ENCODE measurements around the gene DKK3. TPM values are rescaled to one million over a fixed set of nuclear protein-coding genes. Genes with fewer than 3 reads are reported as not detected.

The DKK3 gene
- total RNA-seq, 6 experiments from 2014 or later = 518 to 872 (median 646) TPM

GRCh38 chr11:12028303-12028702 lies 19.9 kb upstream of the DKK3 start:
- no peak for DNase-seq
- peaks cover 12% of the 10 kb centered on the region for H3K36me3 Mint-ChIP-seq (ENCODE audit: low read depth)

GRCh38 chr11:12026331-12027211 lies 18.1 kb upstream of the DKK3 start:
- H3K4me1 Mint-ChIP-seq (ENCODE audit: low read depth) = peaks cover 25% of the 10 kb centered on the region
- no peak for DNase-seq
- H3K36me3 Mint-ChIP-seq (ENCODE audit: low read depth) = peaks cover 18% of the 10 kb centered on the region
- no peaks in the 10 kb centered on the region; the same call in none of the 2 replicates for H3K27me3 Mint-ChIP-seq (ENCODE audit: insufficient read depth)
- TF ChIP-seq CTCF (IDR thresholded peaks at IDR 0.05) = no peak
- no peak overlapping the region for H3K27ac Mint-ChIP-seq
- H3K4me3 Mint-ChIP-seq = no peak overlapping the region
- peaks cover 12% of the 10 kb centered on the region for H3K9me3 Mint-ChIP-seq

More at GRCh38 chr11:12028303-12028702, 19.9 kb upstream of the DKK3 start:
- H3K27me3 Mint-ChIP-seq (ENCODE audit: insufficient read depth) = no peaks in the 10 kb centered on the region; the same call in none of the 2 replicates
- peaks cover 12% of the 10 kb centered on the region for H3K9me3 Mint-ChIP-seq
- TF ChIP-seq CTCF (IDR thresholded peaks at IDR 0.05) = no peak
- no peak overlapping the region for H3K4me3 Mint-ChIP-seq
- peaks cover 26% of the 10 kb centered on the region for H3K4me1 Mint-ChIP-seq (ENCODE audit: low read depth)
- no peak overlapping the region for H3K27ac Mint-ChIP-seq

GRCh38 chr11:12024254-12024926 lies 16.0 kb upstream of the DKK3 start:
- H3K36me3 Mint-ChIP-seq (ENCODE audit: low read depth) = peaks cover 18% of the 10 kb centered on the region
- no peak for DNase-seq
- H3K9me3 Mint-ChIP-seq = peaks cover 12% of the 10 kb centered on the region
- no peak overlapping the region for H3K27ac Mint-ChIP-seq
- peaks cover 15% of the 10 kb centered on the region for H3K4me1 Mint-ChIP-seq (ENCODE audit: low read depth)
- H3K4me3 Mint-ChIP-seq = no peak overlapping the region
- TF ChIP-seq CTCF (IDR thresholded peaks at IDR 0.05) = no peak
- H3K27me3 Mint-ChIP-seq (ENCODE audit: insufficient read depth) = no peaks in the 10 kb centered on the region; the same call in none of the 2 replicates

- no peak overlapping the region for H3K4me3 Mint-ChIP-seq
- H3K9me3 Mint-ChIP-seq = peaks cover 12% of the 10 kb centered on the region
- H3K27ac Mint-ChIP-seq = no peak overlapping the region
- no peak for TF ChIP-seq CTCF (IDR thresholded peaks at IDR 0.05)
- H3K27me3 Mint-ChIP-seq (ENCODE audit: insufficient read depth) = no peaks in the 10 kb centered on the region; the same call in none of the 2 replicates
- H3K4me1 Mint-ChIP-seq (ENCODE audit: low read depth) = peaks cover 22% of the 10 kb centered on the region
- no peak for DNase-seq
- H3K36me3 Mint-ChIP-seq (ENCODE audit: low read depth) = peaks cover 18% of the 10 kb centered on the region
Measured at GRCh38 chr11:12023015-12023414, 14.6 kb upstream of the DKK3 start.

GRCh38 chr11:12020546-12020945 lies 12.1 kb upstream of the DKK3 start:
- Mint-ChIP-seq H3K27me3 (ENCODE audit: insufficient read depth) (peaks cover 2% of the 10 kb centered on the region), H3K36me3 (ENCODE audit: low read depth) (peaks cover 18% of the 10 kb centered on the region)

More at GRCh38 chr11:12020546-12020945, 12.1 kb upstream of the DKK3 start:
- H3K4me1 Mint-ChIP-seq (ENCODE audit: low read depth) = peaks cover 42% of the 10 kb centered on the region
- no peak overlapping the region for H3K4me3 Mint-ChIP-seq
- no peak for DNase-seq
- H3K9me3 Mint-ChIP-seq = peaks cover 12% of the 10 kb centered on the region
- TF ChIP-seq CTCF (IDR thresholded peaks at IDR 0.05) = no peak
- no peak overlapping the region for H3K27ac Mint-ChIP-seq

All from HFFc6 (cell line).